Spleen (tissue), 7 donors: ENCODE measurements around the gene ATP6V0A4.

Experiments used
- CTCF ChIP-seq, 11 experiments: fragments of 200-600 bp in 7 of 11; fragments of 450-650 bp in 4 of 11; sonication (generic) in 4 of 11; IDR thresholded peaks in 8 of 11; conservative IDR thresholded peaks in 3 of 11; 1 replicate in 7 of 11; 2 replicates in 4 of 11; pipeline versions ENCODE4 v1.4.0 to v1.8.0; 2016 to 2021; ENCODE audit warnings: antibody characterized with exemption in 11 of 11, inconsistent platforms in 4 of 11, mild to moderate bottlenecking in 1 of 11
- POLR2AphosphoS5 ChIP-seq, 3 donors: sonication (generic); formaldehyde crosslinking; IDR thresholded peaks; one replicate each; pipeline ENCODE4 v1.5.1; 2017; ENCODE audit warnings: antibody characterized with exemption in 3 of 3
- donor health status: DM: no; HTN: no; CAD: no; lungs with moderate emphysema.
- donor health status: DM: no; HTN: no; CAD: no.
- donor health status: DM: no; HTN: no; CAD: no.

- no peak for TF ChIP-seq CTCF (IDR thresholded peaks at IDR 0.05 in 8 of 11, conservative IDR thresholded peaks at IDR 0.05 in 3 of 11)
- no peak for TF ChIP-seq POLR2AphosphoS5 (IDR thresholded peaks at IDR 0.05)
Measured at GRCh38 chr7:138797715-138798320, at the start of gene ATP6V0A4, which contains the start of gene TMEM213.
